ENCODE data around the gene ZNF3.

The ZNF3 gene

GRCh38 chr7:100107890-100108289 is 26.4 kb upstream of the ZNF3 start:
- no peak for DNase-seq

DNA sequence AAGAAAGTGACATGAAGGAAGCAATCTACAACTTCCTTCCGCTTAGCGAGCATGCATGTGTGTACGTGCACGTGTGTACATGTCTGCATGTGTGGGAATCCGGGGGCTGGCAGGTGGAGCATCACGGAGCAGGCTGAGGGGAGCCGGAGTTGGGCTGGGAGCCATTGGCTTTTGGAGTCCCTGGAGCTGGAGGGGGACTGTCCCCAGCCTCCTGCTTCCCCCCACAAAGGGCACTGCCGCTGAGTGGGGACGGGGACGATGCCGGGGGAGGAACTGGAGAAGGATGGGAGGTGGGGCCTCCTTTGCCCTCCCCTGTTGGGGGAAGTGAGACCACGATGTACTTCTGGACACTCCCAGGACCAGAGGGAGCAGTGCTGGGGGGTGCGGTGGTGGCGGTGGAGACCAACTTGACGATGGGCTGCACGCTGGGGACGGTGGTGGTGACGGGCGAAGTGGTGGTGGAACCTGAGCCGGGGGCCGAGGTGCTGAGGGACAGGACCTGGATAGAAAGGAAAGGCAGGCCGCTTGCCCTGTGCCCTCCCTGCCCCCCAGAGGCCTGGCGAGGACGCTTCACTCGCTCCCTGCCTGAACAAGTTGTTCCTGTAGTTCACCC is 25.7 kb upstream of the ZNF3 start:
- DNase-seq, result no peak

GRCh38 chr7:100106633-100107032 is 25.1 kb upstream of the ZNF3 start:
- DNase-seq, result no peak

- DNase-seq, result no peak
Measured at GRCh38 chr7:100105534-100105933, 24.0 kb upstream of the ZNF3 start.

DNA sequence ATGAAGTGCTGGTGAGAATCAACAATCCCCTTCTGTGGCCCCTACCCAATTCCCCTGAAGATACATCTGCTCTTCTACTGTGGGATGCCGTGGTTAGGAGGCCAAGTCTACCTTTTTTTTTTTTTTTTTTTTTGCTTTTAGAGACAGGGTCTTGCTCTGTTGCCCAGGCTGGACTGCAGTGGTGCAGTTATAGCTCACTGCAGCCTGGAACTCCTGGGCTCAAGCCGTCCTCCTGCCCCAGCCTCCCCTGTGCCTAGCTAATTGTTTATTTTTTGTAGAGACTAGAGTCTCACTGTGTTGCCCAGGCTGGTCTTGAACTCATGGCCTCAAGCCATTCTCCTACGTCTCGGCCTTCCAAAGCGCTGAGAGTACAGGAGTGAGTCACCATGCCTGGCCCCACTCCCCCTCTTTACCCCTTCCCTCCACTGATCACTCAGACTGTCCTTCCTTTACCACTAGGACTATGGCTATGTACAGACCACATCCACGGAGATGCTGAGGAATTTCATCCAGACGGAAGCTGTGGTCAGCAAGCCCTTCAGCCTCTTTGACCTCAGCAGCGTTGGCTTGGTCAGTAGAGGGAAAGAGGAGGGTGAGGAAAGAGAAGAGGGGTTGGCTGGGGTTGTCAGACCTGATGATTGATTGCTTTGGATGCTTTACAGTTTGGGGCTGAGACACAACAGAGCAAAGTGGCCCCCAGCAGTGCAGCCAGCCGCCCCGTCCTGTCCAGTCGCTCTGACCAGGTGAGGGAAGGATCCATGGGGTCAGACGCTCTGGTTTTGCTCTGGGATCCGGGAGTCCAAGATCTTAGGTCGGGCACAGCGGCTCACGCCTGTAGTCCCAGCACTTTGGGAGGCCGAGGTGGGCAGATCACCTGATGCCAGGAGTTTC is 21.7 kb upstream of the ZNF3 start:
- no peak for DNase-seq

GRCh38 chr7:100101016-100101862 is 19.7 kb upstream of the ZNF3 start, which contains the start of the genes AP4M1 and MCM7:
Gene AP4M1, plus strand, starts transcription at chr7:100101643. Its CDS starts 72 bp downstream, at chr7:100101715.
Gene MCM7, minus strand, starts transcription at chr7:100101397. Its CDS starts 103 bp downstream, at chr7:100101294.
- DNase-seq, result peak; percentile 99

- DNase-seq, result peak; percentile 96
Measured at GRCh38 chr7:100100420-100101015, 19.0 kb upstream of the ZNF3 start.

DNA sequence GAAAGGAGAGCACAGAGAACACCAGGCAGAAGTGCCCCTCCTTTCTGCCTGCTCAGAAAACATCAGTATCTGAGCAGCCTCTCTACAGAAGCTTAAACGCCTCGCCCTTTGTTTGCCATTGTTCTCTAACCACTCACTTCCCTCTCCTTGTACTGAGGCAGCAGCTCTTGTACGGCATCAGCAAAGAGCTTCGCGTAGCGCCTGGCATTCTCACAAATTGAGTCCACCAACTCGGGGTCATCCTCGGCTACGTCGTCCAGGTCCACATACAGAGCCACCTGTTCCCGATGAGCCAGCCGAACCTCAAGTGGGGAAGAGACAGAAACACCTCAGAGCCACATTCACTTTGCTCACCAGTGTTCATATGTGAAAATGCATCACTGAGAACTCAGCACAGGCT is 17.9 kb upstream of the ZNF3 start:
- DNase-seq, result no peak

DNA sequence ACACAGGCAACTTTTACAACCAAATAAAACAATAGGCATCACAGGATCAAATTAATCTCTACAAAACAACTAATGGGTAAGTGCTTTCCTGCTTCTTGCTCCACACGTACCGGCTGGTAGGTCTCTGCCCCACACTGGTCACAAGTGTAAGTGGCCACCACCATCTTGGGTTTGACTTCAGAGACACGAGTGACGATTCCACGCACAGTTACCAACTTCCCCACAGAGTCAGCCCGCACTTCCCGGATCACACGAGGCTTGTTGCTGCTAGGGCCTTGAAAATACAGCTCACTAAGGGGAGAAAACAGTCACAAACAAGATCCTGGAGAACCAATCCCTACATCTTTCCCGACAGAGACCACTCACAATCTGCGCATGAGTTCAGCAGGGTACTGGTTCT is 17.4 kb upstream of the ZNF3 start:
- DNase-seq, result no peak

DNA sequence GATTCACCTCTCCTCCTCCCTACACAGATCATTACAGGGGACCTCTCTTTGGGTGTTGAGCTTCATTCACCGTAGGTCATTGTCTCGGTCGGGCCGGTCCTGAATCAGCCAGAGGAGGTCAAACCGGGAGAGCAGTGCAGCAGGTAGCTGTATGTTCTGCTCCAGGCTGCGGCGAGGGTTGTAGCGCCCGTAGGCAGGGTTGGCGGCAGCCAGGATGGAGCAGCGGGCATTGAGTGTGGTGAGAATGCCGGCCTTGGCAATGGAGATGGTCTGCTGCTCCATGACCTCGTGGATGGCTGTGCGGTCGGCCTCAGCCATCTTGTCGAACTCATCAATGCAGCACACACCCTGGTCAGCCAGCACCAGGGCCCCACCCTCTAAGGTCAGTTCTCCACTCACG is 14.2 kb upstream of the ZNF3 start:
- no peak for DNase-seq

GRCh38 chr7:100095289-100095688 is 13.8 kb upstream of the ZNF3 start:
- no peak for DNase-seq

GRCh38 chr7:100093925-100094486 is 12.5 kb upstream of the ZNF3 start:
- DNase-seq, result no peak

DNA sequence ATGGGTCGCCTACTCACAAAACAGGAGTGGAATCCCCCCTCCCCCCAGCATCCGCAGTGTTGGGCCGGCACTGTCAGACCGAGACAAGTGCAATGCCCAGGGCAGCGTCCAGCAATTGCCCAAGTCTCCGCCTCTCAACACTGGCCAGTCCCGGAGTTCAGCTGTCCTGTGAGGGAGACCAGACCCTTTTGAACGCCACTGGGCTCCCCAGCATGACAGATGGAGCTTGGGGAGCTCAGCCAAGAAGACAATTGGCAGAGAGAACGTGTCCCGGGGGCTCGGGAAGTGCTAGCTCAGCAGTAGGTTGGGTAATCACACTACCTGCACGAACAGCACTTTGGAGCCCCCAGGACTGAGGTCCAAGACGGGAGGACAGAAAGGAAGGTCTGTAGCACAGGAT is 12.0 kb upstream of the ZNF3 start:
- no peak for DNase-seq

DNA sequence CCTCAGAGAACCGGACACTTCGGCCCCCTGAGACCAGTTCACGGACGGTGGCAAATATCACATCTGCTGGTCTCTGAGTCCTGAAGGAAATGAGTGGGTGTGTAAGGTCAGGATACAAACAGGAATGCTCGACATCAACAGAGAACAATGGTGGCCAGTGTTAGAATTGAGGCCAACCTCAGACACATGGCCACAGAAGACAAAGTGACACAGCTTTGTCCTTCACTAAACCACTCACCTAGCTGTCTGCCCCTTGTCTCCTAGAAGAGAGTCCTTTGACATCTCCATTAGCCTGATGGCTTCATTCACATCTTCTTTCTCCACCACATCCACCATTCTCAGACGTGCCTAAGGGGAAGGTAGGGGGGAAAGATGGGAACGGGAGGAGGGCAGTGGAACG is 11.5 kb upstream of the ZNF3 start:
- no peak for DNase-seq

DNA sequence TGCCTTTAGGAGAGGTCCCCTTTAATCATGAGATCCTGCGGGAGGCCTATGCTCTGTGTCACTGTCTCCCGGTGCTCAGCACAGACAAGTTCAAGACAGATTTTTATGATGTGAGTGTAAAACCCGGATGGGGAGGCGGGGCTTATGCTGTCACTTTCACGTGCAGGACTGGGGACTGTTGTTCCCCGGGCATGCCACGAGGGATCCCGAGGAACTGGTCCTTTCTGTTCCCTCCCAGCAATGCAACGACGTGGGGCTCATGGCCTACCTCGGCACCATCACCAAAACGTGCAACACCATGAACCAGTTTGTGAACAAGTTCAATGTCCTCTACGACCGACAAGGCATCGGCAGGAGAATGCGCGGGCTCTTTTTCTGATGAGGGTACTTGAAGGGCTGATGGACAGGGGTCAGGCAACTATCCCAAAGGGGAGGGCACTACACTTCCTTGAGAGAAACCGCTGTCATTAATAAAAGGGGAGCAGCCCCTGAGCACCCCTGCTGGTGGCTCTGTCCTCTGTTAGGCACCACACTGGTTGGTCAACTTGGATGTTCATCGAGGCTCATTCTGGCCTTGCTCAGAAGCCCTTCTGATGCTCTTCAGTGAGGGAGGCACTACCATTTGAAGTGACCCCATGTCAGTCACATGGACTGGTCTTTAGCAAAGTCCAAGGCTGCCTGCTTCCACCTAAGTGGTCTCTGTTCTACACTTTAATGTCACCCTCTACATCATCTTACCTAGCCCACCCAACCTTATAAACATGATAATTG is 10.1 kb upstream of the ZNF3 start:
- DNase-seq, result no peak

- DNase-seq, result no peak
Measured at GRCh38 chr7:100090527-100091410, 9.2 kb upstream of the ZNF3 start.

DNA sequence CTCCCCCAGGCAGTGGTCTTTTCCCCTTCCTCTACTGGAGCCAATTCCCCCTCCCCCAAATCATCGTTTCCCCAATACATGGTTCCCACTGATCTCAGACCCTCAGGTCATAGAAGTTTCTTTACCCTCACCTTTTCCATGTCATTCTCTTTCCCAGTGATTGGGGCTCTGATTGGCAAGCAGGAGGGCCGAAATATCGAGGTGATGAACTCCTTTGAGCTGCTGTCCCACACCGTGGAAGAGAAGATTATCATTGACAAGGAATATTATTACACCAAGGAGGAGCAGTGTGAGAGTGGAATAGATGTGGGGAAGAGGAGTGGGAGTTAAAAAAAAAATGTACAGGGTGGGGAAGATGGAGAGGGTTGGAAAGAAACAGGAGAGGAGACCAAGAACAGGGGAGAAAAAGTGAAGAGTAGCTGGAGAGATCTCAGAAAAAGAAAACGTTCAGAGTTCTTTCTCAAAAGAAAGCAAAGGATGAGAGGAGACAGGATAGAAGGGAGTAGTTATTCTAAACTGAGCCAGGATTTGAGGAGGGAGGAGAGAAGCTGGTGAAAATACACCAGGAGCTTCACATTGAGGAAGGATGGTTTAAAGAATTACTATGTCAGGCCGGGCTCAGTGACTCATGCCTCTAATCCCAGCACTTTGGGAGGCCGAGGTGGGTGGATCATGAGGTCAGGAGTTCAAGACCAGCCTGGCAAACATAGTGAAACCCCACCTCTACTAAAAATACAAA is 8.1 kb upstream of the ZNF3 start:
- DNase-seq, result no peak

DNA sequence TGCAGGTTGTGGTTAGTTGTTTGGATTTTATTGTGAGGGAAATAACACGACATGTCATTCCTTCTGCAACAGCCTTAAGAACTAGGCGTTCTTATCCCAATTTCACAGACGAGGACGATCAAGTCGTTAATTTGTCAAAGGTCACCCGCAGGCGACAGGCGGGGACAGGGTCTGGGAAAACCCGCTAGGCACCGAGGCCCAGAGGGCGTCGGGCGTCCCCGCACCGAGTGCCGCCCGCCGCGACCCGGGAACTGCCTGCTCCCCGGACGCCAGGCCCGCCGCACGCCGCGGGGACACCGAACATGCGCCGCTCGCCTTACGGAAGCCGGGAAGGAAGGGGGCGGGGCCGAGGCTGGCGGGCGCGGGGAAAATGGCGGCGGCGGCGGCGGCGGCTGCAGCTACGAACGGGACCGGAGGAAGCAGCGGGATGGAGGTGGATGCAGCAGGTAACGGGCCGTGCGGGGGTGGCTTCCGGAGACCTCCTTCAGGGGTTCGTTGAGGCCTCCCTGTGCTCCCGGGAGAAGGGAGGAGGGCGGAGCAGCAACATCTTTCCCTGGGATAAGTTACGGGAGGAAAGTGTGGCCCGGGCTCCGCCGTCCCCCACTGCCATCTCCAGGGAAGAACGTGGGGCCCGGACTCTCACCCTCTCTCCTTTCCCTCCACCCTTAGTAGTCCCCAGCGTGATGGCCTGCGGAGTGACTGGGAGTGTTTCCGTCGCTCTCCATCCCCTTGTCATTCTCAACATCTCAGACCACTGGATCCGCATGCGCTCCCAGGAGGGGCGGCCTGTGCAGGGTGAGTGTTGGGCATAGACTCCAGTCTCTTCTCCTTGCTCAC is 7.3 kb upstream of the ZNF3 start, which contains the start of gene COPS6:
COPS6 (plus strand) TSS at position 349 of the 837 bp plus-strand sequence; CDS start at position 371, 22 bp downstream.
- peak; percentile 79 for DNase-seq

DNA sequence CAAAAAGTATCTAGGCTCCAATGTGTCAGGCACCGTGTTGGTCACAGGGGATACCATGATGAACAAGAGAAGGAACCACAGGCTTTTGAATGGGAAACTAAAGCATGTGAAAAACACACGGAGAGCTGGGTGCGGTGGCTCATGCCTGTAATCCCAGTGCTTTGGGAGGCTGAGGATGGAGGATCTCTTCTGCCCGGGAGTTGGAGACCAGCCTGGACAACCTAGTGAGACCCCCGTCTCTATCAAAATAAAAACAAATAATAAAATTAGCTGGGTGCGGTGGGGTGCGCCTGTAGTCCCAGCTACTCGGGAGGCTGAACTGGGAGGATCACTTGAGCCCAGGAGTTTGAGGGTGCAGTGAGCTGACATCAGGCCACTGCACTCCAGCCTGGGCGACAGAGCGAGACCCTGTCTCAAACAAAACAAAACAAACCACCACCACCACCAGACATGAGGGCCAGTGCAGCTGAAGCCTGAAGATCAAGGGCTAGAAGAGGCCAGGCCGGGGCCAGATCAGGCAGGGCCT is 6.6 kb upstream of the ZNF3 start:
- no peak for DNase-seq

Data from NCI-H1092 treated with DMSO at 0.1 percent for 48 hours (cell line).